Gastrocnemius medialis (tissue), 4 donors: ENCODE data around the gene PRKAG2. TPM values are rescaled to one million over a fixed set of nuclear protein-coding genes. Genes with fewer than 3 reads are reported as not detected.
"Not testable (repeated sequence)": the region's sequence is repeated elsewhere in the genome, so short reads cannot be mapped to it uniquely, and the experiment has no call there.

Experiments used
- ATAC-seq, 2 donors: fragments of 150-250 bp; one replicate each; pipeline ENCODE4 v1.9.1; 2016
- DNase-seq, 2 donors: peaks; one replicate each; pipeline ENCODE4 v3.0.0-alpha.2; 2019
- H3K27ac ChIP-seq, 4 donors: fragments of 200-600 bp; sonication (generic); 1 replicate in 1 of 4; 2 replicates in 3 of 4; pipeline ENCODE4 v1.5.1; 2016 to 2018; ENCODE audit warnings: mild to moderate bottlenecking in 2 of 4, moderate library complexity in 1 of 4
- H3K27me3 ChIP-seq, 3 donors: fragments of 200-600 bp; sonication (generic) in 2 of 3; 1 replicate in 1 of 3; 2 replicates in 2 of 3; pipeline versions ENCODE4 v1.5.1 to v1.6.0; 2016 to 2019; ENCODE audit warnings: mild to moderate bottlenecking in 1 of 3, moderate library complexity in 1 of 3
- H3K36me3 ChIP-seq, 2 donors: fragments of 200-600 bp; sonication (generic) in 1 of 2; one replicate each; pipeline ENCODE4 v1.5.1; 2017 to 2018
- H3K4me1 ChIP-seq, 2 donors: fragments of 200-600 bp; sonication (generic) in 1 of 2; one replicate each; pipeline ENCODE4 v1.5.1; 2016 to 2017; ENCODE audit warnings: mild to moderate bottlenecking in 2 of 2
- H3K4me3 ChIP-seq, 4 donors: fragments of 200-600 bp; sonication (generic) in 3 of 4; 1 replicate in 1 of 4; 2 replicates in 3 of 4; pipeline ENCODE4 v1.5.1; 2016 to 2019; ENCODE audit warnings: mild to moderate bottlenecking in 2 of 4
- H3K9me3 ChIP-seq, 3 donors: fragments of 200-600 bp; sonication (generic) in 2 of 3; 1 replicate in 1 of 3; 2 replicates in 2 of 3; pipeline ENCODE4 v1.5.1; 2016 to 2019
- CTCF ChIP-seq, 5 experiments: fragments of 450-650 bp in 3 of 5; fragments of 200-600 bp in 2 of 5; sonication (generic) in 2 of 5; IDR thresholded peaks in 4 of 5; conservative IDR thresholded peaks in 1 of 5; 1 replicate in 4 of 5; 2 replicates in 1 of 5; pipeline ENCODE4 v1.5.1; 2016 to 2019; ENCODE audit warnings: antibody characterized with exemption in 5 of 5, mild to moderate bottlenecking in 3 of 5, moderate library complexity in 3 of 5
- POLR2A ChIP-seq, 2 donors: fragments of 450-650 bp; IDR thresholded peaks; one replicate each; pipeline ENCODE4 v1.6.1; 2017; ENCODE audit warnings: antibody characterized with exemption in 2 of 2, mild to moderate bottlenecking in 2 of 2, moderate library complexity in 2 of 2
- in situ Hi-C, 4 donors: fragments of 200-750 bp; cut with MboI; loops; one replicate each; pipeline versions ENCODE4 v1.15.0 to v1.8.0; 2017; ENCODE audit warnings: low sequenced_read_pairs in 4 of 4
- intact Hi-C: fragments of 100-400 bp; cut with DNase I; formaldehyde crosslinking; loops from one replicate; pipeline ENCODE4 v1.15.1; 2023; ENCODE audit warnings: low total_unique reads
- total RNA-seq, 4 donors: library from RNA; depleted of rRNA; stranded (reverse); fragments of >200 nt; gene quantifications; one replicate each; pipeline versions ENCODE4 v1.1.0 to v1.2.3, GENCODE V29; 2016

Gene PRKAG2
- total RNA-seq, 4 donors from 2014 or later, result 5.3 to 32.6 (median 13.9) TPM

GRCh38 chr7:151919595-151919994 lies 42.7 kb upstream of the PRKAG2 start:
- in situ Hi-C loops (no loop called here), intact Hi-C loops (no loop called here)
- Histone ChIP-seq H3K4me3 (no peak overlapping the region), H3K27me3 (no peaks in the 10 kb centered on the region), H3K27ac (no peak overlapping the region), H3K36me3 (no peaks in the 10 kb centered on the region), H3K9me3 (no peaks in the 10 kb centered on the region), H3K4me1 (no peaks in the 10 kb centered on the region)
- no peak for TF ChIP-seq CTCF (IDR thresholded peaks at IDR 0.05 in 4 of 5, conservative IDR thresholded peaks at IDR 0.05 in 1 of 5)
- DNase-seq (no peak), ATAC-seq (no peak)

GRCh38 chr7:151918510-151918843 lies 41.6 kb upstream of the PRKAG2 start:
- TF ChIP-seq CTCF (IDR thresholded peaks at IDR 0.05 in 4 of 5, conservative IDR thresholded peaks at IDR 0.05 in 1 of 5), result no peak
- TF ChIP-seq POLR2A (IDR thresholded peaks at IDR 0.05), result no peak
- ATAC-seq, result no peak

GRCh38 chr7:151917791-151918509 lies 41.0 kb upstream of the PRKAG2 start:
- TF ChIP-seq POLR2A (IDR thresholded peaks at IDR 0.05), result no peak
- Histone ChIP-seq H3K27ac (no peak overlapping the region), H3K9me3 (no peaks in the 10 kb centered on the region), H3K36me3 (no peaks in the 10 kb centered on the region), H3K4me3 (no peak overlapping the region), H3K27me3 (no peaks in the 10 kb centered on the region), H3K4me1 (no peaks in the 10 kb centered on the region)
- ATAC-seq, result peak; percentile 30 to 44
- intact Hi-C loops (no loop called here), in situ Hi-C loops (no loop called here)
- DNase-seq, result no peak

More at GRCh38 chr7:151918510-151918843, 41.6 kb upstream of the PRKAG2 start:
- Histone ChIP-seq H3K9me3 (no peaks in the 10 kb centered on the region), H3K4me1 (no peaks in the 10 kb centered on the region), H3K4me3 (no peak overlapping the region), H3K27me3 (no peaks in the 10 kb centered on the region), H3K36me3 (no peaks in the 10 kb centered on the region), H3K27ac (no peak overlapping the region)
- in situ Hi-C loops (no loop called here), intact Hi-C loops (no loop called here)
- no peak for DNase-seq

GRCh38 chr7:151914051-151914450 lies 37.1 kb upstream of the PRKAG2 start:
- Histone ChIP-seq H3K4me1 (no peaks in the 10 kb centered on the region), H3K4me3 (no peak overlapping the region), H3K27ac (no peak overlapping the region), H3K36me3 (no peaks in the 10 kb centered on the region), H3K9me3 (no peaks in the 10 kb centered on the region), H3K27me3 (no peaks in the 10 kb centered on the region)
- no peak for ATAC-seq
- intact Hi-C loops, result no loop called here
- in situ Hi-C loops, result no loop called here
- TF ChIP-seq CTCF (IDR thresholded peaks at IDR 0.05 in 4 of 5, conservative IDR thresholded peaks at IDR 0.05 in 1 of 5) (no peak), POLR2A (IDR thresholded peaks at IDR 0.05) (no peak)
- DNase-seq, result no peak

GRCh38 chr7:151910655-151911054 lies 33.7 kb upstream of the PRKAG2 start:
- intact Hi-C loops, H3K27me3 ChIP-seq, in situ Hi-C loops, H3K9me3 ChIP-seq, H3K4me3 ChIP-seq, DNase-seq, ATAC-seq, H3K4me1 ChIP-seq, H3K36me3 ChIP-seq, H3K27ac ChIP-seq: not testable (repeated sequence)

- H3K27ac ChIP-seq, H3K27me3 ChIP-seq, ATAC-seq, H3K9me3 ChIP-seq, H3K4me1 ChIP-seq, H3K36me3 ChIP-seq, in situ Hi-C loops, intact Hi-C loops, H3K4me3 ChIP-seq, DNase-seq: not testable (repeated sequence)
These were observed 30.2 kb upstream of the PRKAG2 start for GRCh38 chr7:151907115-151907514.
